Lung (tissue), 12 donors: ENCODE measurements around the gene VPS13C. TPM values are rescaled to one million over a fixed set of nuclear protein-coding genes. Genes with fewer than 3 reads are reported as not detected.

Experiments used
- ATAC-seq: fragments of 200-7000 bp; cut with Tn5 transposase; one replicate; pipeline ENCODE4 v1.9.1; 2020; ENCODE audit warnings: moderate number of reproducible peaks; ENCODE audit not compliant: insufficient read depth, low FRiP score
- DNase-seq, 3 donors: peaks; one replicate each; pipeline ENCODE4 v3.0.0-alpha.2; 2013 to 2017
- H3K27ac ChIP-seq, 2 donors: one replicate each; pipeline ENCODE4 v1.5.1; 2013; ENCODE audit warnings: mild to moderate bottlenecking in 2 of 2, moderate library complexity in 2 of 2, control low read depth in 1 of 2, inconsistent platforms in 1 of 2, low read depth in 1 of 2, low read length in 1 of 2
- H3K27me3 ChIP-seq, 3 donors: one replicate each; pipeline ENCODE4 v1.5.1; 2013; ENCODE audit warnings: low read length in 2 of 3; ENCODE audit not compliant: control insufficient read depth in 3 of 3, insufficient read depth in 3 of 3
- H3K36me3 ChIP-seq, 4 donors: one replicate each; pipeline ENCODE4 v1.5.1; 2013; ENCODE audit warnings: low read length in 4 of 4, mild to moderate bottlenecking in 1 of 4, moderate library complexity in 1 of 4; ENCODE audit not compliant: control insufficient read depth in 4 of 4, insufficient read depth in 4 of 4
- H3K4me1 ChIP-seq, 5 donors: one replicate each; pipeline ENCODE4 v1.5.1; 2013; ENCODE audit warnings: low read length in 5 of 5, mild to moderate bottlenecking in 2 of 5, moderate library complexity in 1 of 5; ENCODE audit not compliant: control insufficient read depth in 5 of 5, insufficient read depth in 5 of 5
- H3K4me3 ChIP-seq: one replicate; pipeline ENCODE4 v1.5.1; 2013; ENCODE audit warnings: mild to moderate bottlenecking, control low read depth, moderate library complexity
- H3K9ac ChIP-seq, 2 donors: one replicate each; pipeline ENCODE4 v1.5.1; 2013; ENCODE audit warnings: low read length in 2 of 2, control low read depth in 1 of 2; ENCODE audit not compliant: insufficient read depth in 1 of 2
- H3K9me3 ChIP-seq, 4 donors: one replicate each; pipeline ENCODE4 v1.5.1; 2013; ENCODE audit warnings: low read length in 3 of 4, mild to moderate bottlenecking in 1 of 4, moderate library complexity in 1 of 4; ENCODE audit not compliant: control insufficient read depth in 4 of 4, insufficient read depth in 3 of 4
- WGBS, 2 donors: extraction: QIAGEN DNeasy Blood & Tissue Kit; methylation state at CpG; one replicate each; pipeline ENCODE4 v1.1.7; 2013; 5-methylcytosine and 5-hydroxymethylcytosine counted together
- polyA plus RNA-seq, 2 donors: library from polyadenylated mRNA; stranded (reverse); fragments of 200-250 nt; gene quantifications; one replicate each; pipeline ENCODE4 v1.2.1, GENCODE V29; 2013
- total RNA-seq, 2 donors: library from RNA; depleted of rRNA in 1 of 2; stranded (reverse); fragments of >200 nt in 1 of 2; gene quantifications; one replicate each; pipeline ENCODE4 v1.2.1, GENCODE V29; 2014 to 2021
- TF ChIP-seq, protein P1 (sequence below): IDR thresholded peaks from 2 replicates; pipeline ENCODE4 v1.5.1; 2012; ENCODE audit warnings: mild to moderate bottlenecking; ENCODE audit errors: control extremely low read depth, extremely low read depth
- donor health status: control.
- donor health status: control.
- donor health status: Bipolar disorder and iron deficiency.
- donor health status: healthy.
- donor health status: DM: yes; HTN: yes; CAD: no.

Gene VPS13C
- total and polyA plus RNA-seq, 4 donors: 16.8 to 196 (median 53.3) TPM

DNA sequence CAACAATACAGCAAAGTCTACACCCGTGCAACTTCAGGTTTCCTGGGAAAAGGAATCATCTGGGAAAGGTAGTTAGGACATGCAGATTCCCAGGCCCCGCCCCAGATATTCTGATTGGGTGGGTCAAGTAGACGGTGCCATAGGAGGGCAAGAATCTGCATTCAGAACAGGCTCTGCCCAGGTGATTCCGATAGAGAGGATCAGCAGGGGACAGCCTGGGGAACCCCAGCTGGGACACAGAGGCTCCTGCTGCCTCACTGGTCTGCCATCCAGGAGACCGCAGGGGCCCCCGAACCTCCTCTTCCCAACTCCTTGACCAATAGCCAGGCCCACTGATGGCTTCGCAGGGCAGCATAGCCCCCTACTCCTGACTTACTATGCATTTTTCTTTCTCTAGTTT lies 243.4 kb downstream of the VPS13C start:
- TF ChIP-seq, protein P1, sequence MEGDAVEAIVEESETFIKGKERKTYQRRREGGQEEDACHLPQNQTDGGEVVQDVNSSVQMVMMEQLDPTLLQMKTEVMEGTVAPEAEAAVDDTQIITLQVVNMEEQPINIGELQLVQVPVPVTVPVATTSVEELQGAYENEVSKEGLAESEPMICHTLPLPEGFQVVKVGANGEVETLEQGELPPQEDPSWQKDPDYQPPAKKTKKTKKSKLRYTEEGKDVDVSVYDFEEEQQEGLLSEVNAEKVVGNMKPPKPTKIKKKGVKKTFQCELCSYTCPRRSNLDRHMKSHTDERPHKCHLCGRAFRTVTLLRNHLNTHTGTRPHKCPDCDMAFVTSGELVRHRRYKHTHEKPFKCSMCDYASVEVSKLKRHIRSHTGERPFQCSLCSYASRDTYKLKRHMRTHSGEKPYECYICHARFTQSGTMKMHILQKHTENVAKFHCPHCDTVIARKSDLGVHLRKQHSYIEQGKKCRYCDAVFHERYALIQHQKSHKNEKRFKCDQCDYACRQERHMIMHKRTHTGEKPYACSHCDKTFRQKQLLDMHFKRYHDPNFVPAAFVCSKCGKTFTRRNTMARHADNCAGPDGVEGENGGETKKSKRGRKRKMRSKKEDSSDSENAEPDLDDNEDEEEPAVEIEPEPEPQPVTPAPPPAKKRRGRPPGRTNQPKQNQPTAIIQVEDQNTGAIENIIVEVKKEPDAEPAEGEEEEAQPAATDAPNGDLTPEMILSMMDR: no peak

DNA sequence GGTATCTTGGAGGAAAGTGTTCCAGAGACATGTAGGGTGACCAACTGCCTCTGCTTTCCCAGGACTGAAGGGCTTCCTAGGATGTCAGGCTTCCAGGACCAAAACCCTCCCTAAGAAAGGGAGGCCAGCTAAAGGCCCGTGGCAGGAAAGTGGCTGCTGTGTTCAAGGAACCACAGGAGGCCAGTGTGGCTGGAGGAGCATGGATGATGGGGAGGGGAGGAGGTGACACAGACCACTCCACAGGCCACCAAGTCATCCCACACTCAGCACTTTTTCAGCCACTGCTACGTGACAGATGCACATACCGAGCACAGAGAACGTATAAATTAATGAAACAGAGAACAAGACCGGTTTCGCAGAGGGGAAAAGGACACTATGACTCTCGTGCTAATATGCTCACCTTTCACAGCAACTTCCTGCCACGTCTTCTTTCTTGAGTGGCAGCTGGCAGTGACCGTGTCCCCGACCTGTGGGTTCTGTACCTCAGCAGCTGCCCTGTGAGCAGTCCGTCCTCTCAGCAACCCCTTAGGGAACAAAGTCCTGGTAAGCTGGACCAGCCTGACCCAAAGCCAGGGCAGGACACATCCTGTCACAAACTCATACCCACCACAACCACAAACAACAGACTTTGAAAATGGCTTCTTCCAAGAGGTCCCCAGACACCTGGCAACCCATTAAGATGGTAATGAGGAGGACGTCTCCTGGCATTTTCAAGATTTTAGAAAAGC lies 244.7 kb downstream of the VPS13C start:
- Histone ChIP-seq H3K9me3 (no peaks in the 10 kb centered on the region), H3K4me3 (no peak overlapping the region), H3K4me1 (peaks cover 0 to 3% (median 0%) of the 10 kb centered on the region in 5 donors), H3K27ac (no peak overlapping the region), H3K27me3 (peaks cover 0 to 6% (median 2%) of the 10 kb centered on the region in 3 donors), H3K36me3 (no peaks in the 10 kb centered on the region), H3K9ac (no peak overlapping the region)
- whole genome bisulfite sequencing, 2 donors: 84 to 90% methylated on average over 12 of the region's 12 CpGs
- no peak for DNase-seq
- ATAC-seq: no peak
- TF ChIP-seq, protein P1: no peak

More for the DNA sequence above, 243.4 kb downstream of the VPS13C start:
- H3K9me3 ChIP-seq: no peaks in the 10 kb centered on the region
- no peak overlapping the region for H3K4me3 ChIP-seq
- H3K27ac ChIP-seq: no peak overlapping the region
- no peak for DNase-seq
- no peak for ATAC-seq
- peaks cover 0 to 6% (median 2%) of the 10 kb centered on the region in 3 donors for H3K27me3 ChIP-seq
- H3K4me1 ChIP-seq: peaks cover 0 to 3% (median 0%) of the 10 kb centered on the region in 5 donors
- no peaks in the 10 kb centered on the region for H3K36me3 ChIP-seq
- no peak overlapping the region for H3K9ac ChIP-seq
- WGBS, 2 donors: 84 to 95% methylated on average over 7 of the region's 7 CpGs

DNA sequence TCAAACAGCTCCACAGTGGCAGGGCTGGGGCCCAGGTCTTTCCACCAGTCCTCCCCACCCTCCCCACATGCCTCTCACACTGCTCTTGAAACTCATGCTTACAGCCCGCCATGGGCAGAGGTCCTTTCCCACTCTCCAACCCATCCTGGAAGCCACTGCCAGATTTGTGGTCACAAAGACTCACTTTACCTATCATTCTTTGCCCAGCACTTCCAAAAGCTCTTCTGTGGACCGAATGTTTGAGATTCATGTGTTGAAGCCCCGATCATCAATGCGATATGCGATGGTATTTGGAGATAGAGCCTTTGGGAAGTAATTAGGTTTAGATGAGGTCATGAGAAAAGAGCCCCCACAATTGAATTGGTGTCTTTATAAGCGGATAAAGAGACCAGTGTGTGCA lies 247.8 kb downstream of the VPS13C start:
- DNase-seq: no peak
- TF ChIP-seq, protein P1: no peak
- WGBS, 2 donors: 93 to 96% methylated on average over 6 of the region's 6 CpGs

More for the DNA sequence above, 247.8 kb downstream of the VPS13C start:
- ATAC-seq: no peak
- Histone ChIP-seq H3K9me3 (no peaks in the 10 kb centered on the region), H3K27me3 (peaks cover 0 to 3% (median 0%) of the 10 kb centered on the region in 3 donors), H3K4me3 (no peak overlapping the region), H3K4me1 (no peaks in the 10 kb centered on the region), H3K27ac (no peak overlapping the region), H3K9ac (no peak overlapping the region), H3K36me3 (no peaks in the 10 kb centered on the region)
